Vagina (tissue), 2 donors: ENCODE results near the gene POU2F2. TPM values are rescaled to one million over a fixed set of nuclear protein-coding genes. Genes with fewer than 3 reads are reported as not detected.

ENCODE experiments used
- DNase-seq, 2 donors: peaks; one replicate each; pipeline ENCODE4 v3.0.0-alpha.2; 2017; ENCODE audit errors: extremely low spot score in 2 of 2
- H3K27ac ChIP-seq: fragments of 200-600 bp; sonication (generic); one replicate; pipeline ENCODE4 v1.5.1; 2019
- H3K27me3 ChIP-seq: fragments of 200-600 bp; sonication (generic); one replicate; pipeline ENCODE4 v1.5.1; 2019
- H3K36me3 ChIP-seq, 2 donors: fragments of 200-600 bp; sonication (generic); one replicate each; pipeline ENCODE4 v1.5.1; 2017 to 2019
- H3K4me1 ChIP-seq: fragments of 200-600 bp; sonication (generic); one replicate; pipeline ENCODE4 v1.5.1; 2019
- H3K4me3 ChIP-seq, 2 donors: fragments of 200-600 bp; sonication (generic); 1 replicate in 1 of 2; 2 replicates in 1 of 2; pipeline ENCODE4 v1.5.1; 2016 to 2019
- H3K9me3 ChIP-seq: fragments of 200-600 bp; sonication (generic); one replicate; pipeline ENCODE4 v1.5.1; 2019
- CTCF ChIP-seq, 3 experiments: fragments of 450-650 bp in 2 of 3; fragments of 200-600 bp in 1 of 3; sonication (generic) in 1 of 3; IDR thresholded peaks; one replicate each; pipeline ENCODE4 v1.5.1; 2017 to 2019; ENCODE audit warnings: antibody characterized with exemption in 3 of 3, mild to moderate bottlenecking in 2 of 3, moderate library complexity in 2 of 3
- POLR2A ChIP-seq, 2 donors: fragments of 450-650 bp; IDR thresholded peaks; one replicate each; pipeline ENCODE4 v1.6.1; 2017; ENCODE audit warnings: antibody characterized with exemption in 2 of 2, mild to moderate bottlenecking in 2 of 2, moderate library complexity in 2 of 2
- POLR2AphosphoS5 ChIP-seq, 2 donors: sonication (generic); formaldehyde crosslinking; IDR thresholded peaks; one replicate each; pipeline ENCODE4 v1.9.0; 2017; ENCODE audit warnings: antibody characterized with exemption in 2 of 2, mild to moderate bottlenecking in 2 of 2, low read depth in 1 of 2; ENCODE audit not compliant: insufficient read depth in 1 of 2
- intact Hi-C: fragments of 100-400 bp; cut with DNase I; formaldehyde crosslinking; loops from one replicate; pipeline ENCODE4 v1.15.1; 2023
- total RNA-seq: library from RNA; depleted of rRNA; stranded (reverse); fragments of >200 nt; gene quantifications from one replicate; pipeline ENCODE4 v1.2.3, GENCODE V29; 2016

POU2F2 gene
- total RNA-seq, 1 donor from 2014 or later: 0.74 TPM

- no peak for DNase-seq
- intact Hi-C loops: no loop called here
- TF ChIP-seq POLR2A (IDR thresholded peaks at IDR 0.05): no peak
- no peak for TF ChIP-seq CTCF (IDR thresholded peaks at IDR 0.05)
- no peak for TF ChIP-seq POLR2AphosphoS5 (IDR thresholded peaks at IDR 0.05; ENCODE audit: insufficient read depth in 1 of 2, low read depth in 1 of 2)
- Histone ChIP-seq H3K4me3 (no peak overlapping the region), H3K27ac (no peak overlapping the region), H3K36me3 (no peaks in the 10 kb centered on the region), H3K9me3 (no peaks in the 10 kb centered on the region), H3K27me3 (no peaks in the 10 kb centered on the region), H3K4me1 (peaks cover 5% of the 10 kb centered on the region)
These were observed 20.9 kb downstream of the POU2F2 start for GRCh38 chr19:42111384-42111783.

DNA sequence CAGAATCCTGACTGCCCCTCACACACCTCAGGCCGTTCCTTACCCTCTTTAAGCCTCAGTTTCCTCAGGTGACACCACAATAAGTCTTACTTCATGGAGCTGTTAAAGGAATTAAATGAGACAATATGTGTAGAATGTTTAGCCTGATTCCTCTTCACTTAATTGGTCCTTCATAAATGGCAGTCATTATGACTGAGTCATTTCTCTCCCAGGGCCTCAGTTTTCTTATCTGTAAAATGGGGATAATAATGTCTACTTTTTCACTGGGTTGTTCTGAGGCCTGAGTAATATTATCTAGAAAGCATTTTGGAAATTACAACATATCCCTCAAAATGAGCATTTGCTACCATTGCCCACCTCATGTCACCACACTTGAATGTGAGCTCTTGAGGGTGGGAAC lies 21.6 kb downstream of the POU2F2 start:
- no peak for DNase-seq
- Histone ChIP-seq H3K4me3 (no peak overlapping the region), H3K4me1 (peaks cover 5% of the 10 kb centered on the region), H3K36me3 (no peaks in the 10 kb centered on the region), H3K9me3 (no peaks in the 10 kb centered on the region), H3K27me3 (no peaks in the 10 kb centered on the region), H3K27ac (no peak overlapping the region)
- TF ChIP-seq CTCF (IDR thresholded peaks at IDR 0.05): no peak
- no peak for TF ChIP-seq POLR2AphosphoS5 (IDR thresholded peaks at IDR 0.05; ENCODE audit: insufficient read depth in 1 of 2, low read depth in 1 of 2)
- intact Hi-C loops: no loop called here

GRCh38 chr19:42109896-42110295 lies 22.4 kb downstream of the POU2F2 start:
- Histone ChIP-seq H3K27me3 (no peaks in the 10 kb centered on the region), H3K27ac (no peak overlapping the region), H3K36me3 (no peaks in the 10 kb centered on the region), H3K4me1 (peaks cover 5% of the 10 kb centered on the region), H3K4me3 (no peak overlapping the region), H3K9me3 (no peaks in the 10 kb centered on the region)
- intact Hi-C loops: no loop called here
- TF ChIP-seq POLR2A (IDR thresholded peaks at IDR 0.05): no peak
- no peak for DNase-seq

GRCh38 chr19:42108527-42109389 lies 23.5 kb downstream of the POU2F2 start:
- TF ChIP-seq POLR2A (IDR thresholded peaks at IDR 0.05) (no peak), CTCF (IDR thresholded peaks at IDR 0.05) (peak; percentile 60 to 95 (median 79)), POLR2AphosphoS5 (IDR thresholded peaks at IDR 0.05; ENCODE audit: insufficient read depth in 1 of 2, low read depth in 1 of 2) (no peak)
- Histone ChIP-seq H3K4me1 (peaks cover 3% of the 10 kb centered on the region), H3K36me3 (no peaks in the 10 kb centered on the region), H3K9me3 (no peaks in the 10 kb centered on the region), H3K4me3 (no peak overlapping the region), H3K27me3 (no peaks in the 10 kb centered on the region), H3K27ac (no peak overlapping the region)
- no peak for DNase-seq
- intact Hi-C loops: no loop called here

GRCh38 chr19:42105368-42105767 lies 26.9 kb downstream of the POU2F2 start:
- H3K27ac ChIP-seq: no peak overlapping the region
- no peaks in the 10 kb centered on the region for H3K4me1 ChIP-seq
- H3K36me3 ChIP-seq: no peaks in the 10 kb centered on the region
- H3K4me3 ChIP-seq: no peak overlapping the region
- DNase-seq: no peak
- no peaks in the 10 kb centered on the region for H3K9me3 ChIP-seq
- TF ChIP-seq CTCF (IDR thresholded peaks at IDR 0.05): no peak
- TF ChIP-seq POLR2A (IDR thresholded peaks at IDR 0.05): no peak
- TF ChIP-seq POLR2AphosphoS5 (IDR thresholded peaks at IDR 0.05; ENCODE audit: insufficient read depth in 1 of 2, low read depth in 1 of 2): no peak
- no peaks in the 10 kb centered on the region for H3K27me3 ChIP-seq
- intact Hi-C loops: loop anchor here (1.0 kb wide), 1 partner anchor 21 kb away; no protein-coding TSS in a partner anchor
